Large intestine (tissue), 3 donors: ENCODE data around the gene VCX2. TPM values are rescaled to one million over a fixed set of nuclear protein-coding genes. Genes with fewer than 3 reads are reported as not detected.
"Not testable (repeated sequence)": the region's sequence is repeated elsewhere in the genome, so short reads cannot be mapped to it uniquely, and the experiment has no call there.

Experiments used
- DNase-seq, 2 donors: peaks; one replicate each; pipeline versions ENCODE4 v3.0.0 to v3.0.0-alpha.2; 2013
- H3K27ac ChIP-seq: one replicate; pipeline ENCODE4 v1.5.1; 2013; ENCODE audit warnings: low read length
- H3K27me3 ChIP-seq: 2 replicates; pipeline ENCODE4 v1.6.1; 2013; ENCODE audit warnings: low read length; ENCODE audit not compliant: control insufficient read depth, insufficient read depth
- H3K36me3 ChIP-seq: 2 replicates; pipeline ENCODE4 v1.6.1; 2013; ENCODE audit warnings: low read length; ENCODE audit not compliant: control insufficient read depth, insufficient read depth
- H3K4me1 ChIP-seq: one replicate; pipeline ENCODE4 v1.6.1; 2013; ENCODE audit warnings: low read length; ENCODE audit not compliant: control insufficient read depth, insufficient read depth
- H3K4me3 ChIP-seq: one replicate; pipeline ENCODE4 v1.5.1; 2013; ENCODE audit warnings: low read length
- H3K9me3 ChIP-seq: one replicate; pipeline ENCODE4 v1.6.1; 2013; ENCODE audit warnings: mild to moderate bottlenecking, low read depth, low read length, moderate library complexity; ENCODE audit not compliant: control insufficient read depth
- WGBS: methylation state at CpG from one replicate; pipeline ENCODE4 v1.1.5; 2013; ENCODE audit warnings: low lambda C conversion rate; ENCODE audit not compliant: insufficient coverage; 5-methylcytosine and 5-hydroxymethylcytosine counted together
- polyA plus RNA-seq: library from polyadenylated mRNA; unstranded; fragments of 120-200 nt; gene quantifications from one replicate; pipeline ENCODE4 v1.2.1, GENCODE V29; 2013

The VCX2 gene
- polyA plus RNA-seq, 1 donor, result not detected

- WGBS, result no CpG with 5 or more reads among the region's 1 CpG
- Histone ChIP-seq H3K4me3 (no peak overlapping the region), H3K27ac (no peak overlapping the region), H3K4me1 (no peaks in the 10 kb centered on the region), H3K27me3 (no peaks in the 10 kb centered on the region), H3K36me3 (no peaks in the 10 kb centered on the region), H3K9me3 (no peaks in the 10 kb centered on the region)
- no peak for DNase-seq
Observed at GRCh38 chrX:8183346-8183745, 12.3 kb upstream of the VCX2 start.

- DNase-seq, result no peak
- Histone ChIP-seq H3K9me3 (no peaks in the 10 kb centered on the region), H3K36me3 (no peaks in the 10 kb centered on the region), H3K27ac (no peak overlapping the region), H3K4me3 (no peak overlapping the region), H3K4me1 (no peaks in the 10 kb centered on the region), H3K27me3 (no peaks in the 10 kb centered on the region)
- WGBS, result no CpG with 5 or more reads among the region's 1 CpG
Observed at GRCh38 chrX:8179656-8180055, 8.6 kb upstream of the VCX2 start.

GRCh38 chrX:8154011-8154410 lies 17.1 kb downstream of the VCX2 start:
- not testable (repeated sequence) for H3K27ac ChIP-seq, H3K4me1 ChIP-seq, DNase-seq, H3K9me3 ChIP-seq, H3K4me3 ChIP-seq, H3K27me3 ChIP-seq, H3K36me3 ChIP-seq
- no CpG with 5 or more reads among the region's 7 CpGs for WGBS

- H3K27me3 ChIP-seq, result no peaks in the 10 kb centered on the region
- no CpG with 5 or more reads among the region's 4 CpGs for WGBS
- no peak overlapping the region for H3K27ac ChIP-seq
- DNase-seq, result no peak
- no peak overlapping the region for H3K4me3 ChIP-seq
- no peaks in the 10 kb centered on the region for H3K4me1 ChIP-seq
- H3K9me3 ChIP-seq, result peaks cover 6% of the 10 kb centered on the region
- H3K36me3 ChIP-seq, result no peaks in the 10 kb centered on the region
Observed at GRCh38 chrX:8147226-8147625, 23.8 kb downstream of the VCX2 start.

- DNase-seq, result no peak
- H3K36me3 ChIP-seq, result no peaks in the 10 kb centered on the region
- H3K4me1 ChIP-seq, result no peaks in the 10 kb centered on the region
- no peaks in the 10 kb centered on the region for H3K27me3 ChIP-seq
- H3K4me3 ChIP-seq, result no peak overlapping the region
- WGBS, result no CpG with 5 or more reads among the region's 24 CpGs
- H3K27ac ChIP-seq, result no peak overlapping the region
- peaks cover 6% of the 10 kb centered on the region for H3K9me3 ChIP-seq
Observed at GRCh38 chrX:8144925-8145324, 26.1 kb downstream of the VCX2 start.

GRCh38 chrX:8141896-8142295 lies 29.2 kb downstream of the VCX2 start:
- H3K4me3 ChIP-seq, result no peak overlapping the region
- WGBS, result no CpG with 5 or more reads among the region's 3 CpGs
- DNase-seq, result no peak
- H3K27me3 ChIP-seq, result no peaks in the 10 kb centered on the region
- H3K9me3 ChIP-seq, result peaks cover 8% of the 10 kb centered on the region
- H3K27ac ChIP-seq, result no peak overlapping the region
- no peaks in the 10 kb centered on the region for H3K36me3 ChIP-seq
- H3K4me1 ChIP-seq, result no peaks in the 10 kb centered on the region

GRCh38 chrX:8140986-8141744 lies 29.9 kb downstream of the VCX2 start:
- no peak for DNase-seq
- Histone ChIP-seq H3K36me3 (no peaks in the 10 kb centered on the region), H3K9me3 (peaks cover 8% of the 10 kb centered on the region), H3K4me1 (no peaks in the 10 kb centered on the region), H3K4me3 (no peak overlapping the region), H3K27ac (no peak overlapping the region), H3K27me3 (no peaks in the 10 kb centered on the region)
- 100% methylated on average over 1 of the region's 10 CpGs for WGBS

- peaks cover 3% of the 10 kb centered on the region for H3K9me3 ChIP-seq
- H3K27me3 ChIP-seq, result no peaks in the 10 kb centered on the region
- H3K4me3 ChIP-seq, result no peak overlapping the region
- no peaks in the 10 kb centered on the region for H3K36me3 ChIP-seq
- no peak overlapping the region for H3K27ac ChIP-seq
- no CpG with 5 or more reads among the region's 4 CpGs for WGBS
- no peak for DNase-seq
- H3K4me1 ChIP-seq, result no peaks in the 10 kb centered on the region
Observed at GRCh38 chrX:8139716-8140115, 31.4 kb downstream of the VCX2 start.

GRCh38 chrX:8138252-8138651 lies 32.8 kb downstream of the VCX2 start:
- DNase-seq, result no peak
- H3K36me3 ChIP-seq, result no peaks in the 10 kb centered on the region

GRCh38 chrX:8126648-8127047 lies 44.4 kb downstream of the VCX2 start:
- no peak overlapping the region for H3K27ac ChIP-seq
- no peaks in the 10 kb centered on the region for H3K27me3 ChIP-seq
- no peaks in the 10 kb centered on the region for H3K36me3 ChIP-seq
- DNase-seq, result no peak
- no peak overlapping the region for H3K4me3 ChIP-seq
- no peaks in the 10 kb centered on the region for H3K9me3 ChIP-seq
- WGBS, result no CpG with 5 or more reads among the region's 3 CpGs
- no peaks in the 10 kb centered on the region for H3K4me1 ChIP-seq

More at GRCh38 chrX:8138252-8138651, 32.8 kb downstream of the VCX2 start:
- H3K27me3 ChIP-seq, result no peaks in the 10 kb centered on the region
- no peaks in the 10 kb centered on the region for H3K4me1 ChIP-seq
- H3K27ac ChIP-seq, result no peak overlapping the region
- H3K4me3 ChIP-seq, result no peak overlapping the region
- WGBS, result no CpG with 5 or more reads among the region's 5 CpGs
- peaks cover 2% of the 10 kb centered on the region for H3K9me3 ChIP-seq

- no peak overlapping the region for H3K27ac ChIP-seq
- H3K4me1 ChIP-seq, result no peaks in the 10 kb centered on the region
- no peaks in the 10 kb centered on the region for H3K36me3 ChIP-seq
- no CpG with 5 or more reads among the region's 1 CpG for WGBS
- no peaks in the 10 kb centered on the region for H3K27me3 ChIP-seq
- no peak for DNase-seq
- H3K4me3 ChIP-seq, result no peak overlapping the region
- no peaks in the 10 kb centered on the region for H3K9me3 ChIP-seq
Observed at GRCh38 chrX:8126092-8126491, 45.0 kb downstream of the VCX2 start.
